ENCODE results near the gene BANK1. TPM values are rescaled to one million over a fixed set of nuclear protein-coding genes. Genes with fewer than 3 reads are reported as not detected.

Gene BANK1
- total RNA-seq, 1 experiment from 2014 or later: 2.2 TPM

GRCh38 chr4:102076622-102077021 is 286.1 kb downstream of the BANK1 start:
- H3F3A ChIP-seq (ENCODE audit: insufficient read depth, low read depth): no peaks in the 10 kb centered on the region
- H3K27me3 ChIP-seq (ENCODE audit: insufficient read depth, low read depth): no peaks in the 10 kb centered on the region
- TF ChIP-seq EZH2 (IDR thresholded peaks at IDR 0.05; ENCODE audit: low read depth) (no peak), CTCF (conservative IDR thresholded peaks at IDR 0.05) (no peak)
- H2AFZ ChIP-seq: no peak overlapping the region
- DNase-seq: no peak
- ChIA-PET CTCF (no interaction called here), POLR2A (ENCODE audit: unreplicated experiment) (no interaction called here)
- no peaks in the 10 kb centered on the region for H4K20me1 ChIP-seq (ENCODE audit: insufficient read depth)
- no peaks in the 10 kb centered on the region for H3K4me1 ChIP-seq (replicated peaks; ENCODE audit: insufficient read depth)
- H3K4me2 ChIP-seq: no peak overlapping the region
- H3K79me2 ChIP-seq (ENCODE audit: low read depth): no peaks in the 10 kb centered on the region
- no peaks in the 10 kb centered on the region for H3K9me3 ChIP-seq (ENCODE audit: insufficient read depth, low read depth)
- H3K36me3 ChIP-seq (ENCODE audit: low read depth): no peaks in the 10 kb centered on the region
- no peaks in the 10 kb centered on the region for H3K9me2 ChIP-seq (ENCODE audit: insufficient read depth)
- BruUV-seq (replicated peaks): no TSS peak
- H3K4me3 ChIP-seq: no peak overlapping the region
- intact Hi-C loops (cut with micrococcal nuclease; ENCODE audit: unreplicated experiment): no loop called here
- no peak overlapping the region for H3K27ac ChIP-seq

GRCh38 chr4:102080184-102080583 is 289.7 kb downstream of the BANK1 start:
- H4K20me1 ChIP-seq (ENCODE audit: insufficient read depth): no peaks in the 10 kb centered on the region
- no peak for DNase-seq
- H3F3A ChIP-seq (ENCODE audit: insufficient read depth, low read depth): no peaks in the 10 kb centered on the region
- no peaks in the 10 kb centered on the region for H3K4me1 ChIP-seq (replicated peaks; ENCODE audit: insufficient read depth)
- H3K4me2 ChIP-seq: no peak overlapping the region
- ChIA-PET POLR2A (ENCODE audit: unreplicated experiment) (no interaction called here), CTCF (no interaction called here)
- no peaks in the 10 kb centered on the region for H3K79me2 ChIP-seq (ENCODE audit: low read depth)
- intact Hi-C loops (cut with micrococcal nuclease; ENCODE audit: unreplicated experiment): no loop called here
- H3K4me3 ChIP-seq: no peak overlapping the region
- no peak overlapping the region for H3K27ac ChIP-seq
- no peak for TF ChIP-seq EZH2 (IDR thresholded peaks at IDR 0.05; ENCODE audit: low read depth)
- TF ChIP-seq CTCF (conservative IDR thresholded peaks at IDR 0.05): no peak
- H3K9me2 ChIP-seq (ENCODE audit: insufficient read depth): no peaks in the 10 kb centered on the region
- BruUV-seq (replicated peaks): no TSS peak
- no peaks in the 10 kb centered on the region for H3K27me3 ChIP-seq (ENCODE audit: insufficient read depth, low read depth)
- H3K36me3 ChIP-seq (ENCODE audit: low read depth): no peaks in the 10 kb centered on the region
- no peaks in the 10 kb centered on the region for H3K9me3 ChIP-seq (ENCODE audit: insufficient read depth, low read depth)
- H2AFZ ChIP-seq: no peak overlapping the region

GRCh38 chr4:102089850-102090621 is 299.5 kb downstream of the BANK1 start:
- no peaks in the 10 kb centered on the region for H4K20me1 ChIP-seq (ENCODE audit: insufficient read depth)
- no peak overlapping the region for H3K4me3 ChIP-seq
- H3K79me2 ChIP-seq (ENCODE audit: low read depth): no peaks in the 10 kb centered on the region
- H3K4me1 ChIP-seq (replicated peaks; ENCODE audit: insufficient read depth): no peaks in the 10 kb centered on the region
- ChIA-PET CTCF (no interaction called here), POLR2A (ENCODE audit: unreplicated experiment) (no interaction called here)
- intact Hi-C loops (cut with micrococcal nuclease; ENCODE audit: unreplicated experiment): no loop called here
- no peaks in the 10 kb centered on the region for H3K36me3 ChIP-seq (ENCODE audit: low read depth)
- no peak overlapping the region for H3K27ac ChIP-seq
- DNase-seq: no peak
- H3F3A ChIP-seq (ENCODE audit: insufficient read depth, low read depth): no peaks in the 10 kb centered on the region
- H3K9me2 ChIP-seq (ENCODE audit: insufficient read depth): no peaks in the 10 kb centered on the region
- H3K4me2 ChIP-seq: no peak overlapping the region
- no peak for TF ChIP-seq CTCF (conservative IDR thresholded peaks at IDR 0.05)
- TF ChIP-seq EZH2 (IDR thresholded peaks at IDR 0.05; ENCODE audit: low read depth): no peak
- H3K27me3 ChIP-seq (ENCODE audit: insufficient read depth, low read depth): no peaks in the 10 kb centered on the region
- no TSS peak for BruUV-seq (replicated peaks)
- no peaks in the 10 kb centered on the region for H3K9me3 ChIP-seq (ENCODE audit: insufficient read depth, low read depth)
- no peak overlapping the region for H2AFZ ChIP-seq

Measured in PC-9 (cell line).